H9 (cell line): ENCODE data around the gene HPCAL4. TPM values are rescaled to one million over a fixed set of nuclear protein-coding genes. Genes with fewer than 3 reads are reported as not detected.

Experiments
- DNase-seq: peaks from one replicate; pipeline ENCODE4 v3.0.0-alpha.2; 2017
- H2AFZ ChIP-seq: one replicate; pipeline ENCODE4 v1.6.1; 2013; ENCODE audit warnings: mild to moderate bottlenecking, low read length, control low read depth, moderate library complexity
- H2AK5ac ChIP-seq: 2 replicates; pipeline ENCODE4 v1.6.1; 2013; ENCODE audit warnings: low read length, control low read depth, mixed read lengths; ENCODE audit not compliant: insufficient read length
- H2BK120ac ChIP-seq: one replicate; pipeline ENCODE4 v1.6.1; 2013; ENCODE audit warnings: low read depth, mild to moderate bottlenecking, low read length, control low read depth, inconsistent platforms; ENCODE audit not compliant: poor library complexity, severe bottlenecking
- H2BK12ac ChIP-seq: 2 replicates; pipeline ENCODE4 v1.6.1; 2013; ENCODE audit warnings: low read length, control low read depth, mixed read lengths, low read depth; ENCODE audit not compliant: insufficient read length
- H2BK15ac ChIP-seq: 2 replicates; pipeline ENCODE4 v1.6.1; 2013; ENCODE audit warnings: low read depth, low read length, control low read depth
- H2BK20ac ChIP-seq: one replicate; pipeline ENCODE4 v1.6.1; 2013; ENCODE audit warnings: low read depth, mild to moderate bottlenecking, low read length, control low read depth, inconsistent platforms; ENCODE audit not compliant: poor library complexity, severe bottlenecking
- H2BK5ac ChIP-seq: 2 replicates; pipeline ENCODE4 v1.6.1; 2013; ENCODE audit warnings: low read length, control low read depth, mixed read lengths; ENCODE audit not compliant: insufficient read length
- H3K14ac ChIP-seq: 2 replicates; pipeline ENCODE4 v1.6.1; 2013; ENCODE audit warnings: low read length, control low read depth; ENCODE audit not compliant: insufficient read depth
- H3K18ac ChIP-seq: 2 replicates; pipeline ENCODE4 v1.6.1; 2013; ENCODE audit warnings: low read depth, mild to moderate bottlenecking, mixed read lengths, low read length, control low read depth; ENCODE audit not compliant: insufficient read length
- H3K23ac ChIP-seq: 2 replicates; pipeline ENCODE4 v1.6.1; 2013; ENCODE audit warnings: low read length, control low read depth, mixed read lengths, low read depth; ENCODE audit not compliant: insufficient read length
- H3K23me2 ChIP-seq: 2 replicates; pipeline ENCODE4 v1.6.1; 2013; ENCODE audit warnings: low read depth, mild to moderate bottlenecking, mixed read lengths, low read length, control low read depth; ENCODE audit not compliant: insufficient read length, poor library complexity, severe bottlenecking
- H3K27ac ChIP-seq: 2 replicates; pipeline ENCODE4 v1.5.1; 2013; ENCODE audit warnings: low read length, control low read depth, mixed read lengths, low read depth; ENCODE audit not compliant: insufficient read length
- H3K27me3 ChIP-seq: 2 replicates; pipeline ENCODE4 v1.6.1; 2013; ENCODE audit warnings: low read length, control low read depth, inconsistent platforms; ENCODE audit not compliant: insufficient read depth
- H3K4ac ChIP-seq: 2 replicates; pipeline ENCODE4 v1.6.1; 2013; ENCODE audit warnings: low read depth, mild to moderate bottlenecking, control low read depth, inconsistent platforms, low read length, moderate library complexity
- H3K4me1 ChIP-seq: 2 replicates; pipeline ENCODE4 v1.6.1; 2013; ENCODE audit warnings: low read length, control low read depth, inconsistent platforms; ENCODE audit not compliant: insufficient read depth
- H3K4me2 ChIP-seq: 2 replicates; pipeline ENCODE4 v1.6.1; 2013; ENCODE audit warnings: low read length, control low read depth, mixed read lengths; ENCODE audit not compliant: insufficient read length, insufficient read depth
- H3K56ac ChIP-seq: 2 replicates; pipeline ENCODE4 v1.6.1; 2013; ENCODE audit warnings: low read depth, mild to moderate bottlenecking, mixed read lengths, low read length, control low read depth; ENCODE audit not compliant: insufficient read length
- H3K79me1 ChIP-seq: 2 replicates; pipeline ENCODE4 v1.6.1; 2013; ENCODE audit warnings: low read depth, mild to moderate bottlenecking, moderate library complexity, low read length, control low read depth, inconsistent platforms; ENCODE audit not compliant: insufficient read depth, poor library complexity, severe bottlenecking
- H3K79me2 ChIP-seq: 2 replicates; pipeline ENCODE4 v1.6.1; 2013; ENCODE audit warnings: low read length, control low read depth, inconsistent platforms; ENCODE audit not compliant: insufficient read depth
- H3K9ac ChIP-seq: 2 replicates; pipeline ENCODE4 v1.6.1; 2013; ENCODE audit warnings: low read length, control low read depth, mixed read lengths; ENCODE audit not compliant: insufficient read length; ENCODE audit errors: extremely low read depth
- H3K9me3 ChIP-seq: one replicate; pipeline ENCODE4 v1.6.1; 2013; ENCODE audit warnings: low read depth, low read length, inconsistent platforms; ENCODE audit not compliant: control insufficient read depth
- H3T11ph ChIP-seq: one replicate; pipeline ENCODE4 v1.6.1; 2013; ENCODE audit warnings: mild to moderate bottlenecking, low read length, control low read depth, inconsistent platforms
- H4K20me1 ChIP-seq: one replicate; pipeline ENCODE4 v1.6.1; 2013; ENCODE audit not compliant: control insufficient read depth, insufficient read length, insufficient read depth
- H4K5ac ChIP-seq: 2 replicates; pipeline ENCODE4 v1.6.1; 2013; ENCODE audit warnings: low read depth, mild to moderate bottlenecking, mixed read lengths, low read length, control low read depth; ENCODE audit not compliant: insufficient read length
- H4K8ac ChIP-seq: replicated peaks from 2 replicates; pipeline ENCODE4 v1.6.1; 2013; ENCODE audit warnings: low read length, control low read depth, mixed read lengths, low read depth; ENCODE audit not compliant: insufficient read length
- H4K91ac ChIP-seq: 2 replicates; pipeline ENCODE4 v1.6.1; 2013; ENCODE audit warnings: low read depth, mild to moderate bottlenecking, moderate library complexity, mixed read lengths, low read length, control low read depth; ENCODE audit not compliant: insufficient read length
- H3K27ac Mint-ChIP-seq, 3 experiments: 2 replicates in 2 of 3; 3 replicates in 1 of 3; pipeline ENCODE4 v1.8.0; 2020 to 2021; ENCODE audit warnings: mixed read lengths in 3 of 3, mild to moderate bottlenecking in 1 of 3, moderate library complexity in 1 of 3
- H3K27me3 Mint-ChIP-seq: 2 replicates; pipeline ENCODE4 v1.8.0; 2021; ENCODE audit warnings: low read depth, mild to moderate bottlenecking, moderate library complexity, mixed read lengths
- H3K36me3 Mint-ChIP-seq, 3 experiments: 2 replicates in 2 of 3; 3 replicates in 1 of 3; pipeline ENCODE4 v1.8.0; 2020 to 2021; ENCODE audit warnings: low read depth in 3 of 3, mixed read lengths in 3 of 3; ENCODE audit not compliant: insufficient read depth in 1 of 3
- H3K4me1 Mint-ChIP-seq, 2 experiments: 2 replicates each; pipeline ENCODE4 v1.8.0; 2020; ENCODE audit warnings: mixed read lengths in 2 of 2
- H3K4me3 Mint-ChIP-seq, 2 experiments: 2 replicates in 1 of 2; 3 replicates in 1 of 2; pipeline ENCODE4 v1.8.0; 2020 to 2021; ENCODE audit warnings: mild to moderate bottlenecking in 2 of 2, mixed read lengths in 2 of 2, moderate library complexity in 1 of 2
- H3K9me3 Mint-ChIP-seq, 2 experiments: 2 replicates in 1 of 2; 3 replicates in 1 of 2; pipeline ENCODE4 v1.8.0; 2020; ENCODE audit warnings: mild to moderate bottlenecking in 2 of 2, mixed read lengths in 2 of 2, moderate library complexity in 1 of 2
- CTCF ChIP-seq: fragments of 200-600 bp; sonication (generic); conservative IDR thresholded peaks from 3 replicates; pipeline ENCODE4 v1.8.0; 2021; ENCODE audit warnings: antibody characterized with exemption, mild to moderate bottlenecking
- WGBS: extraction: QIAGEN DNeasy Blood & Tissue Kit; methylation state at CpG from one replicate; pipeline ENCODE4 v1.1.7; 2013; ENCODE audit warnings: missing lambda C conversion rate, low lambda C conversion rate, mixed read lengths; ENCODE audit not compliant: insufficient read length; ENCODE audit errors: extremely low coverage; 5-methylcytosine and 5-hydroxymethylcytosine counted together
- total RNA-seq: library from RNA; stranded (reverse); gene quantifications from 2 replicates; pipeline ENCODE4 v1.2.1, GENCODE V29; 2021

The HPCAL4 gene
- total RNA-seq, 1 experiment from 2014 or later, result 0.15 TPM

- no peak overlapping the region for H4K5ac ChIP-seq
- H2BK12ac ChIP-seq, result no peak overlapping the region
- WGBS, result no CpG with 5 or more reads among the region's 12 CpGs
- no peak overlapping the region for H3K23ac ChIP-seq
- peaks cover 75% of the 10 kb centered on the region for H3K27me3 ChIP-seq
- Mint-ChIP-seq H3K4me1 (peaks cover 0 to 9% of the 10 kb centered on the region in 2 experiments; a peak in 2 of 4 replicates), H3K9me3 (no peaks in the 10 kb centered on the region), H3K27me3 (peaks cover 99% of the 10 kb centered on the region), H3K27ac (no peak overlapping the region), H3K4me3 (peak overlapping the region; percentile 51 to 75), H3K36me3 (no peaks in the 10 kb centered on the region; a peak in 1 of 7 replicates)
- H3K56ac ChIP-seq, result no peak overlapping the region
- no peak overlapping the region for H4K8ac ChIP-seq
- no peak overlapping the region for H3K4ac ChIP-seq
- H2AFZ ChIP-seq, result no peak overlapping the region
- H3K23me2 ChIP-seq, result peaks cover 7% of the 10 kb centered on the region
- no peak overlapping the region for H3K9ac ChIP-seq
- no peak overlapping the region for H3K18ac ChIP-seq
- H2BK20ac ChIP-seq, result no peak overlapping the region
- peak; percentile 78 for TF ChIP-seq CTCF
- no peak overlapping the region for H2BK5ac ChIP-seq
- no peak overlapping the region for H3K27ac ChIP-seq
- peak; percentile 68 for DNase-seq
- H3K14ac ChIP-seq, result no peak overlapping the region
- H3T11ph ChIP-seq, result no peak overlapping the region
- H3K9me3 ChIP-seq, result no peaks in the 10 kb centered on the region
- no peak overlapping the region for H4K91ac ChIP-seq
- no peaks in the 10 kb centered on the region for H3K79me1 ChIP-seq
- no peak overlapping the region for H2AK5ac ChIP-seq
- H4K20me1 ChIP-seq, result no peaks in the 10 kb centered on the region
- peak overlapping the region; percentile 62 for H3K4me2 ChIP-seq
- no peaks in the 10 kb centered on the region for H3K79me2 ChIP-seq
- no peaks in the 10 kb centered on the region for H3K4me1 ChIP-seq
- no peak overlapping the region for H2BK120ac ChIP-seq
- H2BK15ac ChIP-seq, result no peak overlapping the region
Observed at GRCh38 chr1:39672551-39672947, 18.7 kb downstream of the HPCAL4 start.
